Left ventricle myocardium inferior (tissue), 1 donor: ENCODE results near the gene PDLIM4. TPM values are rescaled to one million over a fixed set of nuclear protein-coding genes. Genes with fewer than 3 reads are reported as not detected.
A peak's percentile ranks its signal among the peaks of the same experiment; 100 is the strongest.

Experiments used
- DNase-seq: peaks from one replicate; pipeline ENCODE4 v3.0.0-alpha.2; 2020
- H3K27ac ChIP-seq: fragments of 200-600 bp; replicated peaks from 2 replicates; pipeline ENCODE4 v1.8.0; 2021
- H3K27me3 ChIP-seq: fragments of 200-600 bp; 2 replicates; pipeline ENCODE4 v1.8.0; 2021; ENCODE audit warnings: low read depth
- H3K36me3 ChIP-seq: fragments of 200-600 bp; 2 replicates; pipeline ENCODE4 v1.8.0; 2021
- H3K4me1 ChIP-seq: fragments of 200-600 bp; 2 replicates; pipeline ENCODE4 v1.8.0; 2021
- H3K4me3 ChIP-seq: fragments of 200-600 bp; 2 replicates; pipeline ENCODE4 v1.8.0; 2021; ENCODE audit warnings: mild to moderate bottlenecking, moderate library complexity
- H3K9me3 ChIP-seq: fragments of 200-600 bp; replicated peaks from 2 replicates; pipeline ENCODE4 v1.8.0; 2021
- CTCF ChIP-seq: fragments of 200-600 bp; IDR thresholded peaks from 2 replicates; pipeline ENCODE4 v1.8.0; 2021; ENCODE audit warnings: antibody characterized with exemption, mild to moderate bottlenecking, borderline replicate concordance
- intact Hi-C: fragments of 100-400 bp; cut with micrococcal nuclease; formaldehyde crosslinking; loops from one replicate; pipeline ENCODE4 v1.11.0; 2022
- total RNA-seq: library from RNA; stranded (reverse); fragmentation: NEBNext Ultra II Directional; extraction: Animal tissue kit (Norgen Biotek cat#: 25700); gene quantifications from one replicate; pipeline ENCODE4 v1.2.1, GENCODE V29; 2021
- donor health status: DM: no; HTN: yes; CAD: no; lungs with severe emphysema.

PDLIM4 gene
- total RNA-seq, 1 donor from 2014 or later = 4.8 TPM

GRCh38 chr5:132305420-132305819 is 47.9 kb downstream of the PDLIM4 start:
- H3K4me3 ChIP-seq = no peak overlapping the region
- no peak for TF ChIP-seq CTCF
- no peak overlapping the region for H3K27ac ChIP-seq
- no peak for DNase-seq
- intact Hi-C loops = no loop called here
- no peaks in the 10 kb centered on the region for H3K36me3 ChIP-seq
- no peaks in the 10 kb centered on the region for H3K27me3 ChIP-seq
- H3K4me1 ChIP-seq = peaks cover 25% of the 10 kb centered on the region
- H3K9me3 ChIP-seq = peaks cover 18% of the 10 kb centered on the region

GRCh38 chr5:132308701-132309100 is 51.2 kb downstream of the PDLIM4 start:
- intact Hi-C loops = no loop called here
- H3K4me3 ChIP-seq = no peak overlapping the region
- TF ChIP-seq CTCF = no peak
- H3K27me3 ChIP-seq = no peaks in the 10 kb centered on the region
- peaks cover 18% of the 10 kb centered on the region for H3K9me3 ChIP-seq
- DNase-seq = no peak
- H3K27ac ChIP-seq = no peak overlapping the region
- H3K4me1 ChIP-seq = peaks cover 2% of the 10 kb centered on the region
- no peaks in the 10 kb centered on the region for H3K36me3 ChIP-seq

GRCh38 chr5:132309679-132310078 is 52.2 kb downstream of the PDLIM4 start:
- no peak overlapping the region for H3K27ac ChIP-seq
- TF ChIP-seq CTCF = no peak
- DNase-seq = no peak
- H3K4me1 ChIP-seq = peaks cover 2% of the 10 kb centered on the region
- H3K27me3 ChIP-seq = no peaks in the 10 kb centered on the region
- H3K4me3 ChIP-seq = no peak overlapping the region
- H3K36me3 ChIP-seq = peaks cover 4% of the 10 kb centered on the region
- peaks cover 14% of the 10 kb centered on the region for H3K9me3 ChIP-seq
- intact Hi-C loops = no loop called here

GRCh38 chr5:132310141-132310834 is 52.8 kb downstream of the PDLIM4 start:
- intact Hi-C loops = no loop called here
- peak overlapping the region; percentile 12 for H3K27ac ChIP-seq

DNA sequence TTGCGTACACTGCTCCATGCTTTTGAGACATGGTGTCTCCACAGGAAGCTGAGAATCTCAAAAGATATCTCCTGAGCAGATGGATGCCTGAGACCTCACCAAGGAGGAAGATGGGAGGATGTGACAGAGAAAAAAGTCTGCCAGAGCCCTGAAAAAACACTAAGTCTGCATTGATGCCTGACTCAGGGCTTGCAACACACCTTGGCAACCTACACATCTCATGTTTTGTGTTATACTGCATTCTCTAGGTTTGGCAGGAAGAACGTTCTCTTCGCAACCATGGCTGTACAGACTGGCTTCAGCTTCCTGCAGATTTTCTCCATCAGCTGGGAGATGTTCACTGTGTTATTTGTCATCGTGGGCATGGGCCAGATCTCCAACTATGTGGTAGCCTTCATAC is 55.9 kb downstream of the PDLIM4 start:
- peaks cover 4% of the 10 kb centered on the region for H3K36me3 ChIP-seq
- DNase-seq = no peak
- no peak overlapping the region for H3K4me3 ChIP-seq
- no peak for TF ChIP-seq CTCF
- H3K27me3 ChIP-seq = no peaks in the 10 kb centered on the region
- intact Hi-C loops = no loop called here
- H3K9me3 ChIP-seq = no peaks in the 10 kb centered on the region
- H3K4me1 ChIP-seq = peaks cover 11% of the 10 kb centered on the region
- no peak overlapping the region for H3K27ac ChIP-seq

More at GRCh38 chr5:132310141-132310834, 52.8 kb downstream of the PDLIM4 start:
- Histone ChIP-seq H3K27me3 (no peaks in the 10 kb centered on the region), H3K36me3 (peaks cover 4% of the 10 kb centered on the region), H3K9me3 (peaks cover 8% of the 10 kb centered on the region), H3K4me1 (peaks cover 2% of the 10 kb centered on the region), H3K4me3 (no peak overlapping the region)
- TF ChIP-seq CTCF = no peak
- DNase-seq = no peak
